GM13976 (cell line): ENCODE results near the gene NUDCD2.

Experiments
- DNase-seq: peaks from one replicate; pipeline ENCODE4 v3.0.0; 2012; ENCODE audit warnings: low spot score
- CTCF ChIP-seq: IDR thresholded peaks from 2 replicates; pipeline ENCODE4 v1.5.1; 2012; ENCODE audit warnings: borderline replicate concordance, mild to moderate bottlenecking; ENCODE audit not compliant: insufficient read depth; ENCODE audit errors: extremely low read depth, missing control alignments, control extremely low read depth
- in situ Hi-C: fragments of 300-500 bp; cut with MboI; formaldehyde crosslinking; loops from one replicate; pipeline ENCODE4 v1.12.0; 2022; ENCODE audit warnings: low sequenced_read_pairs, mixed read lengths, inconsistent platforms; ENCODE audit not compliant: unreplicated experiment

The NUDCD2 gene

GRCh38 chr5:163445345-163445744 lies 14.6 kb downstream of the NUDCD2 start:
- TF ChIP-seq CTCF = no peak
- in situ Hi-C loops = no loop called here
- no peak for DNase-seq

DNA sequence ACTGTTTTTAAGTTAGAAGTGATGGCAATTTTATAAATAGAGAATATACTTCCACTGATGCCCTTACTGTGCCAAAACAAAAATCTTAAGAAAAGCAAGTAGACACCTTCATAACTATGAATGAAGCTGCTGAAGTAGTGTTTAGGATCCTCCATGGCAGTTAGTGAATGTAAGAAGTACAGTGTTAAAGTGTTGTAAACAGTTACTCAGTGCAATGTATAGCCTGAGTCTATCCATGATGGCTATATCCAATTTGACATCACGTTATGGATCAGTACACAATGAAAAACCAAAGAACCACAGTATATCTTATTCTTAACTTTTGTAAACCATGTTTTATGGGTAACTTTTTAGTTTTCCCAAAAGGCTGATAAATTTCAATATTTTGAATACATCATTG lies 15.4 kb downstream of the NUDCD2 start:
- in situ Hi-C loops = no loop called here
- DNase-seq = no peak
- TF ChIP-seq CTCF = no peak

DNA sequence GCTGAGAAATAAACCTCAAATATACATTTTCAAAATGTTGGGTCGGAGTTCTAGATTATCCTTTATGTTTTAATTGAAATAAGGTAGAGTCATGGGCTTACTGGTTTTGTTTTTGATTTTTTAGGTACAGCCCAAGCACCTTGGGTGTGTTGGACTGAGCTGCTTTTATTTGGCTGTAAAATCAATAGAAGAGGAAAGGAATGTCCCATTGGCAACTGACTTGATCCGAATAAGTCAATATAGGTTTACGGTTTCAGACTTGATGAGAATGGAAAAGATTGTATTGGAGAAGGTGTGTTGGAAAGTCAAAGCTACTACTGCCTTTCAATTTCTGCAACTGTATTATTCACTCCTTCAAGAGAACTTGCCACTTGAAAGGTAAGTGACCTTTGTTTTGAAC lies 18.9 kb downstream of the NUDCD2 start:
- no peak for DNase-seq
- TF ChIP-seq CTCF = no peak
- in situ Hi-C loops = no loop called here

DNA sequence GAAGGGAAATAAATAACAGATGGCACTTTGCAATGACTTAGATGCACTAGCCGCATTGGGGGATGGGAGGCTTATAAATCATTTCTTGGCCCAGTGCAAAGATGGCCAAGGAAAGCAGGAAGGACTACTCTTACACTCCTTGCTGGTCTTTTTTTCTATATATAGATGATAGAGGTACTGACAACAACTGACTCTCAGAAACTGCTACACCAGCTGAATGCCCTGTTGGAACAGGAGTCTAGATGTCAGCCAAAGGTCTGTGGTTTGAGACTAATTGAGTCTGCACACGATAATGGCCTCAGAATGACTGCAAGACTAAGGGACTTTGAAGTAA lies 20.8 kb downstream of the NUDCD2 start:
- no peak for TF ChIP-seq CTCF
- DNase-seq = peak; percentile 21
- in situ Hi-C loops = no loop called here

- peak; percentile 94 for DNase-seq
- no peak for TF ChIP-seq CTCF
- in situ Hi-C loops = no loop called here
Observed at GRCh38 chr5:163437309-163438182, 22.4 kb downstream of the NUDCD2 start, which contains the start of gene CCNG1. Gene CCNG1, plus strand, starts transcription at chr5:163437595. Its CDS starts 1,662 bp downstream, at chr5:163439257.

- TF ChIP-seq CTCF = no peak
- DNase-seq = no peak
- in situ Hi-C loops = no loop called here
Observed at GRCh38 chr5:163437011-163437308, 22.9 kb downstream of the NUDCD2 start.

GRCh38 chr5:163436515-163436914 lies 23.4 kb downstream of the NUDCD2 start:
- no peak for TF ChIP-seq CTCF
- no peak for DNase-seq
- in situ Hi-C loops = no loop called here
